BJ (cell line): ENCODE data around the gene SDF4. TPM values are rescaled to one million over a fixed set of nuclear protein-coding genes. Genes with fewer than 3 reads are reported as not detected.

Experiments used
- CTCF ChIA-PET: fragments of 350-600 bp; formaldehyde crosslinking; extraction: SDS; loops from one replicate; lab custom pipeline; 2021; ENCODE audit warnings: antibody characterized with exemption, inconsistent platforms; lab: Yijun Ruan, JAX
- POLR2A ChIA-PET: fragments of 300-600 bp; sonication (Branson Sonifier 250); formaldehyde crosslinking; extraction: SDS; loops from one replicate; lab custom pipeline; 2021; ENCODE audit warnings: antibody characterized with exemption; lab: Charles Lee
- DNase-seq: peaks from one replicate; pipeline ENCODE4 v3.0.0-alpha.2; 2011; ENCODE audit warnings: low read depth
- H3K27me3 ChIP-seq: 2 replicates; pipeline ENCODE4 v1.6.0; 2011; ENCODE audit warnings: low read length; ENCODE audit not compliant: control insufficient read depth, insufficient read depth
- H3K36me3 ChIP-seq: 2 replicates; pipeline ENCODE4 v1.5.1; 2011; ENCODE audit warnings: low read length; ENCODE audit not compliant: control insufficient read depth, insufficient read depth
- H3K4me3 ChIP-seq: 2 replicates; pipeline ENCODE4 v1.5.1; 2011; ENCODE audit warnings: low read depth, mild to moderate bottlenecking, control low read depth, low read length
- CTCF ChIP-seq: IDR thresholded peaks from 2 replicates; pipeline ENCODE4 v1.5.1; 2011; ENCODE audit warnings: low read depth, mild to moderate bottlenecking, control low read depth, inconsistent platforms, low read length, moderate library complexity; ENCODE audit not compliant: insufficient read depth
- polyA plus RNA-seq: library from polyadenylated mRNA; depleted of rRNA; stranded (reverse); fragments of >200 nt; gene quantifications from 2 replicates; pipeline ENCODE4 v1.2.3, GENCODE V29; 2011

SDF4 gene
- polyA plus RNA-seq, 1 experiment, result 188 TPM

DNA sequence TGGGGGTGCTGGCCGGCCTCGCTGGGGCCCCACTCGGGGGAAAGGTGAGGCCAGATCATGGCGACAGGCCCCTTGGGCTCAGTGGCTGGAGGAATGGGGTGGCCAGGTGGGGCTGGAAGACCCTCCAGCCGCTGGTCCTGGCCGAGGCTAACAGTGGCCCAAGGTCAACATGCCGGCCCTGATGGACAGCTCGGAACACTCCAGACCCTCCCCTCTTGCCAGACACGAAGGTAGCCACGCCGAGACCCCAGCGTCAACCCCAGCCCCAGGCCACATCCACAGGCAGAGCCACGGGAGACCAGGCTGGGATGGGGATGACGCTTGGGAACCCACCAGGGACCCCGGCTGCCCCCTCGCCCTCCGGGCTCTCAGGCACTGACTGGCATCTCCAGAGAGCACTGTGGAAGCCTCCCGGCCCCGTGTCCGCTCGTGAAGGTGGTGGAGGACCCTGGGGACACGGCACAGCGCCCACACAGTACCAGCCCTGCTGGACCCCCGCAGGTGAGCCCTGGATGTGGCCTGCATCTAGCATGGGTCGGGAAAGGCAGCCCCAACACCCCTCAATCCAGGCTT is 15.6 kb upstream of the SDF4 start:
- CTCF ChIA-PET, result interaction anchor here (0.7 to 2.5 kb wide), 2 partner anchors 125 to 267 kb away, joined by 3 to 10 read pairs; no protein-coding TSS in a partner anchor
- no peaks in the 10 kb centered on the region for H3K27me3 ChIP-seq

DNA sequence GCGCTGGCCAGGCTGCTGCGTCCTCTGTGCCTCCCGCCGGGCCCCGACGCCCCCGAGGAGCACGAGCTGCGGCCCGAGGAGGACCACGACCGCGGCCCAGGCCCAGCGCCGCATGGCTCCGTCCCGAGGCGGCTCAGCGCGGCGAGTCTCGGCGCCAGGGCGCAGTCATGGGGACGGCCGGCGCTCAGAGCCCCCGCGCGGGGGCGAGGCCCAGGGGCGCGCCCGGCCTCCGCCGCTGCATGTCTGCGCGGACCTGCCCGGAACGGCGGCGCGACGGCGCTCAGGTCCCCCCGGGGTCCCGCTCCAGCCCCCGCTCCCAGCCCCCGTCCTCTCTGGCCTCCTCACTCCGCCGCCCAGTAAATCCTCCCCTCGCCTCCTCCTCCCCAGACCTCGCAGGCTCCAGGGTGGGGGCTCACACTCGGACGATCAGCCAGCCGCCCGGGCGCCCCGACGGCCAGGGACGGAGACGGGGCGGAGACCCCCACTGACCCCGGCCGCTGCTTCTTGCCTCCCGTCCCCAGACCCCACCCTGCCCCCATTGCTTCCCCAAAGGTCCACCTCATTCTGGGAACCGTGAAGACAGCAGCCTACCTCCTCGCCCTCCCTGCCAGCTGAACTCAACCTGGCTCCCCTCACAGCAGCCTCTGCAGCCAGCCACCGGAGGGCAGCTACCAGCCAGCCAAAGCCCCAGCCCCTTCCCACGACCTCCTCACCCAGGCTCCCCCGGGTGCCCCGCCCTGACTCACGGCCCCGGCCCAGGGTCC is 15.0 kb upstream of the SDF4 start, which contains the start of gene C1QTNF12:
C1QTNF12 (minus strand) TSS at position 146 of the 764 bp plus-strand sequence; CDS start at position 114, 32 bp downstream.
- ChIA-PET CTCF (interaction anchor here (2.5 kb wide), 1 partner anchor 125 kb away, joined by 10 read pairs; no protein-coding TSS in a partner anchor), POLR2A (no interaction called here)
- no peaks in the 10 kb centered on the region for H3K27me3 ChIP-seq
- TF ChIP-seq CTCF, result no peak
- no peak for DNase-seq
- H3K4me3 ChIP-seq, result no peak within 1 kb of the TSS
- peaks cover 1% of the 10 kb centered on the region; the same call in 1 of the 2 replicates for H3K36me3 ChIP-seq

More for the DNA sequence above, 15.6 kb upstream of the SDF4 start:
- no peak for TF ChIP-seq CTCF
- Histone ChIP-seq H3K36me3 (peaks cover 2% of the 10 kb centered on the region), H3K4me3 (no peak overlapping the region)
- DNase-seq, result no peak
- POLR2A ChIA-PET, result no interaction called here

GRCh38 chr1:1245817-1246576 is 14.2 kb upstream of the SDF4 start:
- H3K4me3 ChIP-seq, result no peak overlapping the region
- no peaks in the 10 kb centered on the region for H3K27me3 ChIP-seq
- TF ChIP-seq CTCF, result no peak
- ChIA-PET POLR2A (no interaction called here), CTCF (interaction anchor here (2.5 kb wide), 1 partner anchor 124 kb away, joined by 10 read pairs; no protein-coding TSS in a partner anchor)
- no peak for DNase-seq
- peaks cover 1% of the 10 kb centered on the region; the same call in 1 of the 2 replicates for H3K36me3 ChIP-seq

- no peak overlapping the region for H3K4me3 ChIP-seq
- TF ChIP-seq CTCF, result no peak
- no peak for DNase-seq
- H3K27me3 ChIP-seq, result no peaks in the 10 kb centered on the region
- CTCF ChIA-PET, result interaction anchor here (2.5 kb wide), 1 partner anchor 123 kb away, joined by 10 read pairs; no protein-coding TSS in a partner anchor
- POLR2A ChIA-PET, result no interaction called here
- no peaks in the 10 kb centered on the region; the same call in 1 of the 2 replicates for H3K36me3 ChIP-seq
Measured at GRCh38 chr1:1245178-1245816, 13.5 kb upstream of the SDF4 start.
